ENCODE data around the gene STUM.
"Not testable (repeated sequence)": the region's sequence is repeated elsewhere in the genome, so short reads cannot be mapped to it uniquely, and the experiment has no call there.

Gene STUM

GRCh38 chr1:226584164-226584563 lies 35.6 kb downstream of the STUM start:
- DNase-seq, result peak in 3 of 4 experiments; percentile 28 to 59 (median 29)

- DNase-seq, result no peak
These were observed 37.6 kb downstream of the STUM start for GRCh38 chr1:226586116-226586515.

GRCh38 chr1:226586650-226587422 lies 38.3 kb downstream of the STUM start:
- peak; percentile 29 to 65 (median 42) for DNase-seq

GRCh38 chr1:226588484-226588883 lies 39.9 kb downstream of the STUM start:
- DNase-seq, result peak in 3 of 4 experiments; percentile 28 to 39 (median 30)

GRCh38 chr1:226589008-226589733 lies 40.6 kb downstream of the STUM start:
- DNase-seq, result peak in 3 of 4 experiments; percentile 26 to 59 (median 31)

GRCh38 chr1:226590614-226591013 lies 42.0 kb downstream of the STUM start:
- DNase-seq, result no peak

- DNase-seq, result no peak
These were observed 45.0 kb downstream of the STUM start for GRCh38 chr1:226593541-226593940.

GRCh38 chr1:226596531-226597165 lies 48.1 kb downstream of the STUM start:
- DNase-seq, result no peak

GRCh38 chr1:226597616-226598454 lies 49.3 kb downstream of the STUM start:
- no peak for DNase-seq

- no peak for DNase-seq
These were observed 49.9 kb downstream of the STUM start for GRCh38 chr1:226598455-226598849.

GRCh38 chr1:226598955-226599354 lies 50.4 kb downstream of the STUM start:
- DNase-seq, result not testable (repeated sequence)

- DNase-seq, result no peak
These were observed 51.2 kb downstream of the STUM start for GRCh38 chr1:226599636-226600238.

- no peak for DNase-seq
These were observed 51.7 kb downstream of the STUM start for GRCh38 chr1:226600254-226600653.

GRCh38 chr1:226601456-226601855 lies 52.9 kb downstream of the STUM start:
- no peak for DNase-seq

GRCh38 chr1:226602186-226603021 lies 53.8 kb downstream of the STUM start:
- DNase-seq, result no peak

GRCh38 chr1:226603022-226603857 lies 54.7 kb downstream of the STUM start:
- DNase-seq, result no peak

- DNase-seq, result no peak
These were observed 55.4 kb downstream of the STUM start for GRCh38 chr1:226603858-226604559.

- DNase-seq, result no peak
These were observed 56.2 kb downstream of the STUM start for GRCh38 chr1:226604560-226605317.
